ENCODE measurements around the gene CDYL. TPM values are rescaled to one million over a fixed set of nuclear protein-coding genes. Genes with fewer than 3 reads are reported as not detected.

CDYL gene
- total RNA-seq, 4 donors from 2014 or later, result 42.2 to 70.6 (median 49.0) TPM

DNA sequence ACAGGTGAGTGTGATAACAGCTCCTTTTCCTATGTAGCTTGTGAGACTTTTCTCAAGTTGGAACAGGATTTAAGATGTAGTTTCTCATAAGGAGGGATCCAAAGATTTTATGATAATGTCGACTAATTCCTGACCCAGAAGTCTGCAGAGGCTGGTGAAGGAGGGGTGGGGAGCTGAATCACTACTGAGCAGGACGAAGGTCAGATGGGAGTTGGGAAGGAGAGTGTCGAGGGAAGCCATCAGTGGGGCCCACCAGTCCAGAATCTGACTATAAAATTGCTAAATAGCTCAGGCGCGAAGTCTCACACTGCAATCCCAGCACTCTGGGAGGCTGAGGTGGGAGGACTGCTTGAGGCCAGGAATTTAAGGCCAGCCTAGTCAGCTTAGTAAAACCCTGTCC, 32.3 kb upstream of the CDYL start:
- H3K36me3 ChIP-seq, result no peaks in the 10 kb centered on the region
- peaks cover 6% of the 10 kb centered on the region for H3K4me1 ChIP-seq
- H3K27ac ChIP-seq, result no peak overlapping the region
- no peak for TF ChIP-seq POLR2AphosphoS5 (IDR thresholded peaks at IDR 0.05)
- no peak for TF ChIP-seq EP300 (IDR thresholded peaks at IDR 0.05)
- TF ChIP-seq POLR2A (IDR thresholded peaks at IDR 0.05), result no peak
- TF ChIP-seq, protein P1, sequence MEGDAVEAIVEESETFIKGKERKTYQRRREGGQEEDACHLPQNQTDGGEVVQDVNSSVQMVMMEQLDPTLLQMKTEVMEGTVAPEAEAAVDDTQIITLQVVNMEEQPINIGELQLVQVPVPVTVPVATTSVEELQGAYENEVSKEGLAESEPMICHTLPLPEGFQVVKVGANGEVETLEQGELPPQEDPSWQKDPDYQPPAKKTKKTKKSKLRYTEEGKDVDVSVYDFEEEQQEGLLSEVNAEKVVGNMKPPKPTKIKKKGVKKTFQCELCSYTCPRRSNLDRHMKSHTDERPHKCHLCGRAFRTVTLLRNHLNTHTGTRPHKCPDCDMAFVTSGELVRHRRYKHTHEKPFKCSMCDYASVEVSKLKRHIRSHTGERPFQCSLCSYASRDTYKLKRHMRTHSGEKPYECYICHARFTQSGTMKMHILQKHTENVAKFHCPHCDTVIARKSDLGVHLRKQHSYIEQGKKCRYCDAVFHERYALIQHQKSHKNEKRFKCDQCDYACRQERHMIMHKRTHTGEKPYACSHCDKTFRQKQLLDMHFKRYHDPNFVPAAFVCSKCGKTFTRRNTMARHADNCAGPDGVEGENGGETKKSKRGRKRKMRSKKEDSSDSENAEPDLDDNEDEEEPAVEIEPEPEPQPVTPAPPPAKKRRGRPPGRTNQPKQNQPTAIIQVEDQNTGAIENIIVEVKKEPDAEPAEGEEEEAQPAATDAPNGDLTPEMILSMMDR (IDR thresholded peaks at IDR 0.05), result no peak
- no peak for DNase-seq (ENCODE audit: low spot score in 2 of 2)
- H3K9me3 ChIP-seq, result no peaks in the 10 kb centered on the region
- 73% methylated on average over 5 of the region's 5 CpGs for WGBS
- H3K4me3 ChIP-seq, result no peak overlapping the region
- H3K27me3 ChIP-seq, result no peaks in the 10 kb centered on the region

DNA sequence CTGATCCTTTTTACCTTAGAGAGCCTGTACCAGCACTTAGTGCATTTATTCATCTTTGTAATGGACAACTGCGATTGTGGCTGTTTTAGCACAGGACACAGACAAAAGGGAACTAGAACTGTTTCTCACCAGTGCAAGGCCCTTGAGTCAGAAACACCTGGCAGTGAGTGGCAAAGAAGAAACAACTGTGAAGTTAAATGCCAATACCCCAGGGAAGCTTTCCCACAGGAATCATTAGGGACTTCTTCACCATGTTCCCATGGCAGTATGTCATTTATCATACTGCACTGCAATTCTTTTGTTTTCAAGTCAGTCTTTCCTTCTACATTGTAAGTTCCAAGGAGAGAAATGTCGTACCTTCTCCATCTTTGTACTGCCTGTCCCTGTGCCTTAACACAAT, 28.6 kb upstream of the CDYL start:
- Histone ChIP-seq H3K9me3 (no peaks in the 10 kb centered on the region), H3K36me3 (no peaks in the 10 kb centered on the region), H3K4me1 (peaks cover 6% of the 10 kb centered on the region), H3K27ac (no peak overlapping the region), H3K27me3 (no peaks in the 10 kb centered on the region), H3K4me3 (no peak overlapping the region)
- no peak for DNase-seq (ENCODE audit: low spot score in 2 of 2)
- WGBS, result 98% methylated on average over 2 of the region's 2 CpGs
- TF ChIP-seq POLR2A (IDR thresholded peaks at IDR 0.05) (no peak), EP300 (IDR thresholded peaks at IDR 0.05) (no peak), POLR2AphosphoS5 (IDR thresholded peaks at IDR 0.05) (no peak)
- TF ChIP-seq, protein P1 (IDR thresholded peaks at IDR 0.05), result no peak

DNA sequence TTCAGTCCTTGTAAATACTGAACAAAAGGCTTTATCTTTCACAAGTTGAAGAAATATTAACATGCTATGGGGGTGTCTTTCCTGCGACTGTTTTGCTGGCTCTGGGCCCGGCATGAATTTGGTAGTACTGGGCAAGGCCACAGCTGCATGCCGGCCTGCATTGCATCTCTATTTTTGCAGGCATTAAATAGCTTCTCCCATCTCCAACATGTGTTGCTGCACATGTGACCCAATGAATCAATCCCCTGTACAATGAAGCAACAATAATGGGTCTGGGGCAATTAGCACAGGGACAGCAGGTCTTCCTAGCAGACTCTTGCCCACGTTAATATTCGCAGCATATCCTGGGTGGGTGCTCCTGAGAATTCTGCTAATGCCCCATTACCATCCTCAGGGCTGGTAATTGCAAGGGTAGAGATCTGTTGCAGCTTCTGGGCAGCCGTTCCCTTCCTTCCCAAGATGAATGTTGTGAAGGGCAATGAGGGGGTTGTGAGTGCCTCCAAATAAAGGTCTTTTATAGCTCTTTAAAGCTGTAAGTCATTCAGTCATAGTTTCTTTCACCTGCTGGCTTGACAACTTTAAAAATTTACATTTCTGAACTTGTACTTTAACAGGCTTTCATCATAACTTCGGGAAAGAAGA, 24.3 kb upstream of the CDYL start:
- Histone ChIP-seq H3K4me3 (no peak overlapping the region), H3K27me3 (no peaks in the 10 kb centered on the region), H3K27ac (no peak overlapping the region), H3K36me3 (no peaks in the 10 kb centered on the region), H3K4me1 (no peaks in the 10 kb centered on the region), H3K9me3 (no peaks in the 10 kb centered on the region)
- TF ChIP-seq, protein P1 (IDR thresholded peaks at IDR 0.05), result no peak
- no peak for TF ChIP-seq POLR2AphosphoS5 (IDR thresholded peaks at IDR 0.05)
- no peak for TF ChIP-seq EP300 (IDR thresholded peaks at IDR 0.05)
- TF ChIP-seq POLR2A (IDR thresholded peaks at IDR 0.05), result no peak
- no peak for DNase-seq (ENCODE audit: low spot score in 2 of 2)
- WGBS, result 62% methylated on average over 7 of the region's 7 CpGs

DNA sequence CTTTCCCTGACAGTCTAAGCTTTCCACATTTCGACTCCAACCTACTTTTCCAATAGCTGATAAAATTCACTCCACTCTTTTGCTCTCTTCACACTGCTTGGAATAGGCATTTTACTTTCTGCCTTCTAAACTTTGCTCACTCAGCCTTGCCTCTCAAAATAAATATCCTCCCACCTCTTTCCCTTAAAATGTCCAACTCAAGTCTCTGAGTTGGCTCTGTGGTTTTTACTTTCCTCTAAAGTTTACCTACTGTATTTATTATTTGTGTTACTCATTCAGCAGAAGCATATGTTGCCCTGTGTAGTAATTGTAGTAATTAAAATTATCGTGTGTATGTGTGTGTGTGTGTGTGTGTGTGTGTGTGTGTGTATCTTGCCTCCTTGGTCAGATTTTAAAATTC, 20.0 kb upstream of the CDYL start:
- Histone ChIP-seq H3K9me3 (no peaks in the 10 kb centered on the region), H3K36me3 (no peaks in the 10 kb centered on the region), H3K27ac (no peak overlapping the region), H3K4me1 (no peaks in the 10 kb centered on the region), H3K27me3 (no peaks in the 10 kb centered on the region), H3K4me3 (no peak overlapping the region)
- WGBS, result 74% methylated on average over 2 of the region's 2 CpGs
- no peak for DNase-seq (ENCODE audit: low spot score in 2 of 2)
- no peak for TF ChIP-seq POLR2A (IDR thresholded peaks at IDR 0.05)
- TF ChIP-seq, protein P1 (IDR thresholded peaks at IDR 0.05), result no peak
- TF ChIP-seq POLR2AphosphoS5 (IDR thresholded peaks at IDR 0.05), result no peak
- no peak for TF ChIP-seq EP300 (IDR thresholded peaks at IDR 0.05)

DNA sequence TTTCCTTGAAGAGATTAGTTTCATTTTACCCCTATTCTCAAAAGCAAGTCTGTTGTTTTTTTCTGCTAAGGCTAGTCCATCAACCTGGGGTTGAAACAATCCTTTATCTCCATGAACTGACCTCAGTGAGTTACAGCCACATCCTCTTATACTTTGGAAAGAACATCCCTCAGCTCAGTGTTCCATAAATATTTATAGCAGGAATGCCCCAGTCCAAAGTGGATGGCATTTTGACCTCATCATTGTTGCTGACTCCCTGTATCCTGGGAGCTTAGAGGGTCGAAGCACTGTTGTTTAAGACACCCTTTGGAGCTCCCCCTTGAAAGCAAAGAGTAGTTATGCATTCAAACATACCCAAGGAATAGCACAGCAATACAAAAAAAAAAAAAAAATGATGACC, 16.2 kb upstream of the CDYL start:
- TF ChIP-seq EP300 (IDR thresholded peaks at IDR 0.05) (no peak), POLR2A (IDR thresholded peaks at IDR 0.05) (no peak), POLR2AphosphoS5 (IDR thresholded peaks at IDR 0.05) (no peak)
- TF ChIP-seq, protein P1 (IDR thresholded peaks at IDR 0.05), result no peak

More for the DNA sequence above, 16.2 kb upstream of the CDYL start:
- no peaks in the 10 kb centered on the region for H3K36me3 ChIP-seq
- no peak overlapping the region for H3K27ac ChIP-seq
- no peak for DNase-seq (ENCODE audit: low spot score in 2 of 2)
- WGBS, result 75% methylated on average over 1 of the region's 1 CpG
- H3K4me3 ChIP-seq, result no peak overlapping the region
- H3K4me1 ChIP-seq, result no peaks in the 10 kb centered on the region
- H3K9me3 ChIP-seq, result peaks cover 3% of the 10 kb centered on the region
- H3K27me3 ChIP-seq, result no peaks in the 10 kb centered on the region

Data from suprapubic skin (tissue), 4 donors.